ENCODE data around the gene SGIP1. TPM values are rescaled to one million over a fixed set of nuclear protein-coding genes. Genes with fewer than 3 reads are reported as not detected.
"Not testable (repeated sequence)": the region's sequence is repeated elsewhere in the genome, so short reads cannot be mapped to it uniquely, and the experiment has no call there.

SGIP1 gene
- total and polyA plus RNA-seq, 9 donors: 0.91 to 7.0 (median 3.3) TPM

DNA sequence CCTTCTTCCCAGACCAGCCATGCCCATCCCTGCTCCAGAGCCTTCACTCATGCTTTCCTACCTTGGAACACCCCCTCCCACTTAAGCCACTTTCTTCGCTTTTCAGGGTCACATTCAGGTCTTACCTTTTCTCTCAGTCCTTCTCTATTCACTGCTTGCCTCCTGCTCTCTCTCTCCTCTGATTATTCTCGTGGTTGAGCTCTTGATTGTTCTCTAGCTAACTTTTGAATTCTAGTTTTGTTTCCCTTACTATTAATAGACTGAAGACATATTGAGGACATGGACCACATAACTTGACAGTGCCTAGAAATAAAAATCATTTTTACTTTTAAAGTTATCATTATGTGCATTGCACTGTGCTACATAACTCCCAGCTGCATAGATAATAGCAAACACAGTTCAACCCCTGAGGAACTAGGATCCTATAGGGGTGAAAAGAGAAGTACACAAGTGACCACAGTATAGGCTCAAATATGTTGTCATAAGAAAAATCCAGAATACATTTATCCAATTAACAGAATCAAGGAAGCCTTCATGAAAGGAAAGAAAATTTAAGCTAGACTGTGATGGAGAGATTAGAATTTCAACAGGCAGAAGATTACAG lies 245.6 kb downstream of the SGIP1 start:
- no peaks in the 10 kb centered on the region for H3K36me3 ChIP-seq

DNA sequence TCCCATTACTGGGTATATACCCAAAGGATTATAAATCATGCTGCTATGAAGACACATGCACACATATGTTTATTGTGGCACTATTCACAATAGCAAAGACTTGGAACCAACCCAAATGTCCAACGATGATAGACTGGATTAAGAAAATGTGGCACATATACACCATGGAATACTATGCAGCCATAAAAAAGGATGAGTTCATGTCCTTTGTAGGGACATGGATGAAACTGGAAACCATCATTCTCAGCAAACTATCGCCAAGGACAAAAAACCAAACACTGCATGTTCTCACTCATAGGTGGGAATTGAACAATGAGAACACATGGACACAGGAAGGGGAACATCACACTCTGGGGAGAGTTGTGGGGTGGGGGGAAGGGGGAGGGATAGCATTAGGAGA lies 251.8 kb downstream of the SGIP1 start:
- H3K4me1 ChIP-seq (ENCODE audit: insufficient read depth); H3K9me3 ChIP-seq; H3K4me3 ChIP-seq; H3K27me3 ChIP-seq; intact Hi-C loops (cut with DNase I); H3K36me3 ChIP-seq; H3K27ac ChIP-seq; DNase-seq: not testable (repeated sequence)
- 77 to 100% methylated on average over 2 of the region's 2 CpGs; no CpG with 5 or more reads in 1 of the 3 donors for WGBS, 3 donors

More for the DNA sequence above, 245.6 kb downstream of the SGIP1 start:
- WGBS, 3 donors: 49 to 64% (median 57%) methylated on average over 2 of the region's 2 CpGs
- intact Hi-C loops (cut with DNase I): no loop called here
- Histone ChIP-seq H3K4me1 (ENCODE audit: insufficient read depth) (peaks cover 2% of the 10 kb centered on the region), H3K27me3 (no peaks in the 10 kb centered on the region), H3K9me3 (no peaks in the 10 kb centered on the region), H3K27ac (no peak overlapping the region), H3K4me3 (no peak overlapping the region)
- no peak for DNase-seq
- TF ChIP-seq EP300 (IDR thresholded peaks at IDR 0.05) (no peak), POLR2A (IDR thresholded peaks at IDR 0.05) (no peak)
- TF ChIP-seq, protein P1, sequence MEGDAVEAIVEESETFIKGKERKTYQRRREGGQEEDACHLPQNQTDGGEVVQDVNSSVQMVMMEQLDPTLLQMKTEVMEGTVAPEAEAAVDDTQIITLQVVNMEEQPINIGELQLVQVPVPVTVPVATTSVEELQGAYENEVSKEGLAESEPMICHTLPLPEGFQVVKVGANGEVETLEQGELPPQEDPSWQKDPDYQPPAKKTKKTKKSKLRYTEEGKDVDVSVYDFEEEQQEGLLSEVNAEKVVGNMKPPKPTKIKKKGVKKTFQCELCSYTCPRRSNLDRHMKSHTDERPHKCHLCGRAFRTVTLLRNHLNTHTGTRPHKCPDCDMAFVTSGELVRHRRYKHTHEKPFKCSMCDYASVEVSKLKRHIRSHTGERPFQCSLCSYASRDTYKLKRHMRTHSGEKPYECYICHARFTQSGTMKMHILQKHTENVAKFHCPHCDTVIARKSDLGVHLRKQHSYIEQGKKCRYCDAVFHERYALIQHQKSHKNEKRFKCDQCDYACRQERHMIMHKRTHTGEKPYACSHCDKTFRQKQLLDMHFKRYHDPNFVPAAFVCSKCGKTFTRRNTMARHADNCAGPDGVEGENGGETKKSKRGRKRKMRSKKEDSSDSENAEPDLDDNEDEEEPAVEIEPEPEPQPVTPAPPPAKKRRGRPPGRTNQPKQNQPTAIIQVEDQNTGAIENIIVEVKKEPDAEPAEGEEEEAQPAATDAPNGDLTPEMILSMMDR (IDR thresholded peaks at IDR 0.05): no peak

DNA sequence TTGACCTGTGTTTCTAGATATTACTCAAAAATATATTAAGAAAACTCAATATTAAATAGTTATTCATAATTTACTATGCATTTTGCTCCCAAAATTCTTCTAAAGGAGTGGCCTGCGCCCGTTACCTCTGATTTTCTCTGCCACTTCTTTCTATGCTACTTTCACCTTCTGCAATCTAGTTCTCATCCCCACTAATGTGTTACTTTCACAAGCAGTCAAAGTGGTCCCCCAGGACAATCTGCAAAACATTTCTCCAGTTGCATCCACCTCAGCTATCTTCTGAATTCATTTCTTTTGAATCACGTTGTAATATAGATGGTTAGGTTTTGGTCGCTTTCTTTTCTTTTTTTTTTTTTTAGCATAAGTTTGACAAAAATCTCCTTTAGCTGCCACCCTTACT lies 253.7 kb downstream of the SGIP1 start:
- no peak overlapping the region for H3K27ac ChIP-seq
- TF ChIP-seq POLR2A (IDR thresholded peaks at IDR 0.05) (no peak), EP300 (IDR thresholded peaks at IDR 0.05) (no peak)
- no peak for DNase-seq
- no peaks in the 10 kb centered on the region for H3K9me3 ChIP-seq
- H3K4me1 ChIP-seq (ENCODE audit: insufficient read depth): no peaks in the 10 kb centered on the region
- WGBS, 3 donors: 87 to 88% (median 87%) methylated on average over 4 of the region's 4 CpGs
- H3K36me3 ChIP-seq: no peaks in the 10 kb centered on the region
- H3K4me3 ChIP-seq: no peak overlapping the region
- intact Hi-C loops (cut with DNase I): no loop called here
- H3K27me3 ChIP-seq: no peaks in the 10 kb centered on the region

DNA sequence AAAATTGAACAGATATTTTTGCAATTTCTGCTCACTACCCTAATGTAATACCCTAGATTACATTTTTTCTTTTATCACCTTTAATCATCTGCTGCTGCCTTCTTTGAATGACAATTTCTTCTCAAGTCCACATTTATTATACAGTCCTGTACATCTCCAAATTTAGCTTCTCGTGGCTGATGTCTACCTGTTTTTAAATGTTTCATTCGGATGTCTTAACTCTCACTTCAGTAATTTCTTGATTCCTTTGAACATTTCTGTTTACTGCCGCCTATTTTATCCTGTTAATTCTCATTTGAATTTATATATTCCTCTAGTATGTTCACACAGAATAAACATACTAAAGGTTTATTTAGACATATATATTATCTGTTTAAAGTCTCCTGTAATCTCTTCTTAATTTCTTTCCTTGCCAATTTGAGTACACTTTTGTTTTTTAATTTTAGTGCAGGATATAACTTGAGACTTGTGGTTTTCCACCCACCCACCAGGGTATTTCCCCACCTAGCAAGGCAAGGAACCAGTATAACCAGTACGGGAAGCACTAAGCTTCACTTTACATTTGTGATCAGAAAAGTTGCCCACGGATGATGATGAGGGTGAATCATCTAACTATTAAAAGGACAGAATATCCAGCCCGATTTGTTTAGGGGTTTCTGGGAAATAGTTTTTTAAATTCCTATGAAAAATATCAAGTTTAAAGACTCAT lies 254.4 kb downstream of the SGIP1 start:
- H3K4me3 ChIP-seq: no peak overlapping the region
- 80 to 84% (median 81%) methylated on average over 6 of the region's 6 CpGs for WGBS, 3 donors
- no peaks in the 10 kb centered on the region for H3K36me3 ChIP-seq
- H3K27ac ChIP-seq: no peak overlapping the region
- DNase-seq: no peak
- intact Hi-C loops (cut with DNase I): no loop called here
- no peaks in the 10 kb centered on the region for H3K9me3 ChIP-seq
- H3K4me1 ChIP-seq (ENCODE audit: insufficient read depth): no peaks in the 10 kb centered on the region
- TF ChIP-seq EP300 (IDR thresholded peaks at IDR 0.05) (no peak), POLR2A (IDR thresholded peaks at IDR 0.05) (no peak)
- TF ChIP-seq, protein P1 (IDR thresholded peaks at IDR 0.05): no peak
- H3K27me3 ChIP-seq: no peaks in the 10 kb centered on the region

DNA sequence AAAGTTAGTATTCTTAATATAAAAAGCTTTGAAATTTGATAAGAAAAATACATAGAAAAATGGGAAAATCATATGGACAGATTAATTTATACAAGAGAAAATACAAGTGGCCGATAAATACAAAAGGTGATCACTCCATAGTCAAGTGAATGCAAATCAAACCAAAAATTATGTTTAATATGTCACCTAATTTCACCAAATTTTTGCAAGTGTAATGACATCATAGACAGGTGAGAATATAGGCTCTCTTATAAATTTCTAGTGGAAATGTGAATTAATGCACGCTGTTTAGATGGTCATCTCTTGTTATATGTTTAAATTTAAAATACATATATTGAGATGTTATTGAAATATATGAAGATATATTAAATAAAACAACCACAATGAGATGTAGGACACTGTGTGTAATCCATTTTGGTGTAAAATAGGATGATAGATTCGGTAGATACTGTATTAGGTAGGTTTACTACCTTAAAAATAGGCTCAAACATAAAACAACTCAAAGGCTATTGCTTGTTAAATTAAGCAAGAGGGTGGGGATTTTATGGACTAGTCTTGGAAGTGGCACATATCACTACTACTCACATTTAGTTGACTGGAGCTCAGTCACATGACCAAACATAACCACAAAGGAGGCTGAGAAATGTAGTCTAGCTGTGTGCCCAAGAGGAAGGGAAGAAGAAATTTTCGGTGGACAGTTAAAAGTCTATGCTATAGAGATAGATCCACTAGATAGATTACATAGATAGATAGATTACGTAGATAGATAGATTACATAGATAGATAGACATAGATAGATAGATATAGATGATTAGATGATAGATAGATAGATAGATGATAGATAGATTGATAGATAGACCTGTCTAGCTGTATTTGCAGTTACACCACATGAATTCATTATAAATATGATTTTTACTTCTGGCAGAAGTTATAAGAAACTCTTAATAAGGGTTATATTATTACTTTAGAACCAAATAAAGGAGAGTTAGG lies 258.0 kb downstream of the SGIP1 start:
- WGBS, 3 donors: 79 to 95% (median 87%) methylated on average over 5 of the region's 5 CpGs
- Histone ChIP-seq H3K27ac (no peak overlapping the region), H3K27me3 (no peaks in the 10 kb centered on the region), H3K4me1 (ENCODE audit: insufficient read depth) (no peaks in the 10 kb centered on the region), H3K9me3 (no peaks in the 10 kb centered on the region), H3K36me3 (no peaks in the 10 kb centered on the region), H3K4me3 (no peak overlapping the region)
- TF ChIP-seq EP300 (IDR thresholded peaks at IDR 0.05) (no peak), POLR2A (IDR thresholded peaks at IDR 0.05) (no peak)
- TF ChIP-seq, protein P1 (IDR thresholded peaks at IDR 0.05): no peak
- no peak for DNase-seq
- intact Hi-C loops (cut with DNase I): no loop called here

DNA sequence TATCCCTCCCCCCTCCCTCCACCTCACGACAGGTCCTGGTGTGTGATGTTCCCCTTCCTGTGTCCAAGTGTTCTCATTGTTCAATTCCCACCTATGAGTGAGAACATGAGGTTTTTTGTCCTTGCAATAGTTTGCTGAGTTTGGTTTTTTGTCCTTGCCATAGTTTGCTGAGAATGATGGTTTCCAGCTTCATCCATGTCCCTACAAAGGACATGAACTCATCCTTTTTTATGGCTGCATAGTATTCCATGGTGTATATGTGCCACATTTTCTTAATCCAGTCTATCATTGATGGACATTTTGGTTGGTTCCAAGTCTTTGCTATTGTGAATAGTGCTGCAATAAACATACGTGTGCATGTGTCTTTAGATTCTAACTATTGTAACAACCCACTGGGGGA lies 261.9 kb downstream of the SGIP1 start:
- H3K4me3 ChIP-seq; H3K27ac ChIP-seq; H3K4me1 ChIP-seq (ENCODE audit: insufficient read depth); intact Hi-C loops (cut with DNase I); H3K27me3 ChIP-seq; H3K36me3 ChIP-seq; H3K9me3 ChIP-seq; DNase-seq: not testable (repeated sequence)
- 83 to 98% (median 96%) methylated on average over 2 of the region's 2 CpGs for WGBS, 3 donors
